Mesenchymal stem cell (in vitro differentiated cells and primary cell): ENCODE results near the gene ANXA1.

Source experiments
- DNase-seq: peaks from one replicate; pipeline ENCODE4 v3.0.0-alpha.2; 2013
- H2AFZ ChIP-seq: one replicate; pipeline ENCODE4 v1.6.1; 2013; ENCODE audit warnings: low read depth, mild to moderate bottlenecking, control low read depth, inconsistent platforms, low read length, moderate library complexity
- H2AK5ac ChIP-seq: 2 replicates; pipeline ENCODE4 v1.6.1; 2013; ENCODE audit warnings: low read length, moderate library complexity, mild to moderate bottlenecking, inconsistent platforms; ENCODE audit not compliant: severe bottlenecking
- H2BK120ac ChIP-seq: one replicate; pipeline ENCODE4 v1.6.1; 2013; ENCODE audit warnings: low read depth, mild to moderate bottlenecking, inconsistent platforms, low read length, moderate library complexity
- H2BK12ac ChIP-seq, 2 experiments: one replicate each; pipeline ENCODE4 v1.6.1; 2013; ENCODE audit warnings: inconsistent platforms in 2 of 2, low read length in 2 of 2, mild to moderate bottlenecking in 2 of 2, moderate library complexity in 2 of 2, control low read depth in 1 of 2
- H2BK15ac ChIP-seq: one replicate; pipeline ENCODE4 v1.6.1; 2013; ENCODE audit warnings: mild to moderate bottlenecking, low read depth, inconsistent platforms; ENCODE audit not compliant: poor library complexity, severe bottlenecking
- H2BK5ac ChIP-seq: 2 replicates; pipeline ENCODE4 v1.6.1; 2013; ENCODE audit warnings: low read depth, mild to moderate bottlenecking, low read length, control low read depth, inconsistent platforms; ENCODE audit not compliant: poor library complexity, severe bottlenecking
- H3K14ac ChIP-seq, 2 experiments: one replicate each; pipeline ENCODE4 v1.6.1; 2013; ENCODE audit warnings: inconsistent platforms in 2 of 2, low read length in 2 of 2, control low read depth in 1 of 2, mild to moderate bottlenecking in 1 of 2, moderate library complexity in 1 of 2
- H3K18ac ChIP-seq, 2 experiments: one replicate each; pipeline ENCODE4 v1.6.1; 2013; ENCODE audit warnings: inconsistent platforms in 2 of 2, low read length in 2 of 2, control low read depth in 1 of 2, low read depth in 1 of 2, mild to moderate bottlenecking in 1 of 2
- H3K23ac ChIP-seq, 2 experiments: one replicate each; pipeline ENCODE4 v1.6.1; 2013; ENCODE audit warnings: inconsistent platforms in 2 of 2, low read length in 2 of 2, mild to moderate bottlenecking in 2 of 2, moderate library complexity in 2 of 2, control low read depth in 1 of 2
- H3K27ac ChIP-seq: 2 replicates; pipeline ENCODE4 v1.5.1; 2013; ENCODE audit warnings: mild to moderate bottlenecking, moderate library complexity, low read length, control low read depth, inconsistent platforms; ENCODE audit not compliant: poor library complexity, severe bottlenecking
- H3K27me3 ChIP-seq, 2 experiments: 2 replicates each; pipeline versions ENCODE4 v1.6.1 to v1.7.0; 2013; ENCODE audit warnings: low read length in 2 of 2, mild to moderate bottlenecking in 2 of 2, moderate library complexity in 2 of 2, control low read depth in 1 of 2, inconsistent platforms in 1 of 2; ENCODE audit not compliant: control insufficient read depth in 1 of 2, insufficient read depth in 1 of 2
- H3K36me3 ChIP-seq, 2 experiments: 2 replicates each; pipeline versions ENCODE4 v1.6.1 to v1.7.0; 2013; ENCODE audit warnings: low read length in 2 of 2, control low read depth in 1 of 2, inconsistent platforms in 1 of 2, low read depth in 1 of 2, mild to moderate bottlenecking in 1 of 2; ENCODE audit not compliant: insufficient read depth in 2 of 2, control insufficient read depth in 1 of 2
- H3K4ac ChIP-seq, 2 experiments: one replicate each; pipeline ENCODE4 v1.6.1; 2013; ENCODE audit warnings: inconsistent platforms in 2 of 2, low read length in 2 of 2, mild to moderate bottlenecking in 2 of 2, moderate library complexity in 2 of 2, control low read depth in 1 of 2, low read depth in 1 of 2
- H3K4me1 ChIP-seq: 2 replicates; pipeline ENCODE4 v1.6.1; 2013; ENCODE audit warnings: low read depth, low read length, control low read depth; ENCODE audit not compliant: control insufficient read depth, insufficient read depth
- H3K4me2 ChIP-seq: 2 replicates; pipeline ENCODE4 v1.6.1; 2013; ENCODE audit warnings: low read length, mild to moderate bottlenecking, inconsistent platforms; ENCODE audit not compliant: poor library complexity, severe bottlenecking
- H3K4me3 ChIP-seq, 2 experiments: 2 replicates each; pipeline versions ENCODE4 v1.5.1 to v1.7.0; 2013; ENCODE audit warnings: low read length in 2 of 2, mild to moderate bottlenecking in 2 of 2, control low read depth in 1 of 2, low read depth in 1 of 2; ENCODE audit not compliant: insufficient read depth in 1 of 2
- H3K79me1 ChIP-seq: replicated peaks from 2 replicates; pipeline ENCODE4 v1.6.1; 2013; ENCODE audit warnings: mild to moderate bottlenecking, control low read depth, low read length, inconsistent platforms; ENCODE audit not compliant: poor library complexity, severe bottlenecking
- H3K9ac ChIP-seq: 2 replicates; pipeline ENCODE4 v1.7.0; 2013; ENCODE audit warnings: mild to moderate bottlenecking, low read length, moderate library complexity
- H3K9me3 ChIP-seq: 2 replicates; pipeline ENCODE4 v1.7.0; 2013; ENCODE audit warnings: mild to moderate bottlenecking, low read length; ENCODE audit not compliant: control insufficient read depth
- H4K8ac ChIP-seq: one replicate; pipeline ENCODE4 v1.6.1; 2013; ENCODE audit warnings: inconsistent platforms, mild to moderate bottlenecking, low read length, moderate library complexity
- H4K91ac ChIP-seq: one replicate; pipeline ENCODE4 v1.6.1; 2013; ENCODE audit warnings: mild to moderate bottlenecking, low read length, inconsistent platforms
- WGBS: methylation state at CpG from one replicate; pipeline ENCODE4 v1.1.7; 2013; ENCODE audit warnings: mixed read lengths; 5-methylcytosine and 5-hydroxymethylcytosine counted together

ANXA1 gene

DNA sequence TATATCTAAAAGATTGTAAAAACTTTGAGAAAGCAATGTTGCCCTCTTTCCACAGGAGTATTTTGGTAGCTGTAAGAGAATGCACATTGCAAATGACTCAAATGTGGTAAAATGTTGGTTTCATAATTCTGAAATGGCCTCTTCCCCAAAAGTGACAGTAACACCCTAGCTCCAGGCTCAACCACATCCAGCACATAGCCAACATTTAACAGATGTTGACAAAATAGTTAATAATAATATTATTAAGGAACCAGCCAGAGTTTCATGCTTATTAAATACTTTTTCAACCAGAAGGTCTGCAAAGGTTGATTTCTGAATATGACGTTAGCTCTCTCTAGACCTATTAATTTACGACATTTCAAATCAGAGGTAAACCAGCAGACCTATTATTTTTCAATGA lies 1.3 kb downstream of the ANXA1 start:
- Histone ChIP-seq H3K27me3 (no peaks in the 10 kb centered on the region), H2AK5ac (no peak overlapping the region), H3K79me1 (peaks cover 1% of the 10 kb centered on the region), H2BK12ac (no peak overlapping the region), H4K91ac (no peak overlapping the region), H3K4me2 (peak overlapping the region; percentile 70), H3K4me3 (peak overlapping the region in 1 of 2 experiments; percentile 88), H2BK5ac (no peak overlapping the region), H3K4me1 (peaks cover 5% of the 10 kb centered on the region), H3K36me3 (peaks cover 3 to 44% of the 10 kb centered on the region in 2 experiments), H3K4ac (no peak overlapping the region), H3K14ac (no peak overlapping the region), H2BK15ac (no peak overlapping the region), H3K18ac (no peak overlapping the region), H3K9me3 (no peaks in the 10 kb centered on the region), H2BK120ac (no peak overlapping the region), H3K23ac (no peak overlapping the region), H2AFZ (no peak overlapping the region), H3K27ac (peak overlapping the region; percentile 70), H4K8ac (no peak overlapping the region), H3K9ac (peak overlapping the region; percentile 97)
- DNase-seq, result peak; percentile 43
- 67% methylated on average over 1 of the region's 2 CpGs for WGBS

DNA sequence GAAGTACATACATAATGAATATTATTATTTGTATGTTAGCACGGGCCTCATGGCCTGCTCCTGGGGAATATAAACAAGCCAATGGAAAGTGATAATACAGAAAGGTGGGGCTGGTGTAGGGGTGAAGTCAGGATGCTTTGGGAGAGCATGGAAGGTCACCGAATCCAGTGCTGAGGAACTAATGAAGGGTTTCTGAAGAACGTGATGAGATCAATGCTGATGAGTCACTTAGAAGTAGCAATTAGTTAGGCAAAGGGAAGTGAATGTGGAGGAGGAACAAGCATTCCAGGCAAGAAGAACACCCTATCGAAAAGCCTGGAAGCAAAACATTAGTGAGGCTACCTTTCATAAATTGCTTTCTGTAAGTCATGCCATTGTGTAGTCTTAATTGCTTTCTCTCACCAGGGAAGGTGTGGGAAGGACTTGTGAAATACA lies 2.1 kb downstream of the ANXA1 start:
- H2BK5ac ChIP-seq, result no peak overlapping the region
- peaks cover 5% of the 10 kb centered on the region for H3K4me1 ChIP-seq
- peak overlapping the region in 1 of 2 experiments; percentile 41 for H3K4ac ChIP-seq
- peak overlapping the region in 1 of 2 experiments; percentile 88 for H3K4me3 ChIP-seq
- H3K9me3 ChIP-seq, result no peaks in the 10 kb centered on the region
- H4K8ac ChIP-seq, result no peak overlapping the region
- peak; percentile 68 for DNase-seq
- peak overlapping the region; percentile 53 for H3K27ac ChIP-seq
- H3K36me3 ChIP-seq, result peaks cover 5 to 53% of the 10 kb centered on the region in 2 experiments
- no peak overlapping the region for H2BK120ac ChIP-seq
- 4% methylated on average over 3 of the region's 4 CpGs for WGBS
- peak overlapping the region; percentile 27 for H2AFZ ChIP-seq
- peaks cover 3% of the 10 kb centered on the region for H3K79me1 ChIP-seq
- peak overlapping the region in 1 of 2 experiments; percentile 52 for H3K18ac ChIP-seq
- H3K14ac ChIP-seq, result no peak overlapping the region
- H3K4me2 ChIP-seq, result peak overlapping the region; percentile 53
- H2AK5ac ChIP-seq, result no peak overlapping the region
- H3K9ac ChIP-seq, result peak overlapping the region; percentile 97
- H4K91ac ChIP-seq, result no peak overlapping the region
- no peaks in the 10 kb centered on the region for H3K27me3 ChIP-seq
- peak overlapping the region in 1 of 2 experiments; percentile 42 for H2BK12ac ChIP-seq
- H3K23ac ChIP-seq, result peak overlapping the region in 1 of 2 experiments; percentile 52
- no peak overlapping the region for H2BK15ac ChIP-seq

DNA sequence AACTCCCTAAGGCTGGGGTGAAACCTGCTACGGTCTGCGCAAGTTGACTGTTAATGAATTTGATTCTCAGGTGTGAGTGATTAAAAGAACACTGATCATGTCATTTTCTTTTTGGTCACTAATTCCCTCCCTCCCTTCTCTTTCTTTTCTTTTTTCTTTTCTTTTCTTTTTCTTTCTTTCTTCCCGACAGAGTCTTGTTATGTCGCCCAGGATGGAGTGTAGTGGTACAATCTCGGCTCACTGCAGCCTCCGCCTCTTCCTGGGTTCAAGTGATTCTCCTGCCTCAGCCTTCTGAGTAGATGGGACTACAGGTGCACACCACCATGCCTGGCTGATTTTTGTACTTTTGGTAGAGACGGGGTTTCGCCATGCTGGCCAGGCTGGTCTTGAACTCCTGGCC lies 2.6 kb downstream of the ANXA1 start:
- Histone ChIP-seq H3K9me3 (no peaks in the 10 kb centered on the region), H3K27me3 (no peaks in the 10 kb centered on the region), H4K8ac (no peak overlapping the region), H2AK5ac (no peak overlapping the region), H3K4me2 (peak overlapping the region; percentile 53), H2BK5ac (no peak overlapping the region), H3K4ac (no peak overlapping the region), H2AFZ (no peak overlapping the region), H2BK120ac (no peak overlapping the region), H3K4me3 (peak overlapping the region in 1 of 2 experiments; percentile 88), H3K4me1 (peaks cover 5% of the 10 kb centered on the region), H3K9ac (peak overlapping the region; percentile 97), H2BK15ac (no peak overlapping the region), H3K23ac (peak overlapping the region in 1 of 2 experiments; percentile 52), H4K91ac (no peak overlapping the region), H3K18ac (peak overlapping the region in 1 of 2 experiments; percentile 52), H3K79me1 (peaks cover 3% of the 10 kb centered on the region), H3K36me3 (peaks cover 5 to 58% of the 10 kb centered on the region in 2 experiments), H2BK12ac (peak overlapping the region in 1 of 2 experiments; percentile 42), H3K14ac (no peak overlapping the region), H3K27ac (peak overlapping the region; percentile 53)
- WGBS, result 100% methylated on average over 6 of the region's 8 CpGs
- DNase-seq, result no peak

DNA sequence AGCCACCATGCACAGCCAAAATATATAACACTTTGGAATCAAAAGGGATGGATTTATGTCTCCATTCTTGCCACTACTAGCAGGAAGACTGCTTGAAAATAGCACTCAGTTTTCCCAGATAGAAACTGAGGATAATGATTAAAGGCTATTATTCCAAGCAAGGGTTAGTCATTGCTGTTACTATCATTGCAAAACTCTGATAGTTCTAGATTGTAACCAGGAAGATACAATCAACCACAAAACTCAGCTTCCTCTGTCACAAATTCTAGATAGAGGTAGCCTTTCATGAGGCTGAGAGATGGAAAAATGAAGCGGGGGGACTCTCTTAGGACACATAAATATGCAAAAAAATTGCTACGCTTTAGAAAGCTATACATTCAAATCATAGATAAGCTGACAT lies 3.1 kb downstream of the ANXA1 start:
- H2BK15ac ChIP-seq, result no peak overlapping the region
- no peak overlapping the region for H3K4ac ChIP-seq
- no peak overlapping the region for H3K27ac ChIP-seq
- DNase-seq, result no peak
- H3K36me3 ChIP-seq, result peaks cover 5 to 62% of the 10 kb centered on the region in 2 experiments
- H3K4me3 ChIP-seq, result peak overlapping the region in 1 of 2 experiments; percentile 88
- no peaks in the 10 kb centered on the region for H3K9me3 ChIP-seq
- no peak overlapping the region for H3K18ac ChIP-seq
- no peak overlapping the region for H3K23ac ChIP-seq
- no peak overlapping the region for H3K14ac ChIP-seq
- H3K4me1 ChIP-seq, result peaks cover 5% of the 10 kb centered on the region
- peaks cover 3% of the 10 kb centered on the region for H3K79me1 ChIP-seq
- H2BK120ac ChIP-seq, result no peak overlapping the region
- H4K91ac ChIP-seq, result no peak overlapping the region
- H2AFZ ChIP-seq, result no peak overlapping the region
- H3K4me2 ChIP-seq, result peak overlapping the region; percentile 31
- H3K9ac ChIP-seq, result peak overlapping the region; percentile 97
- WGBS, result no CpG with 5 or more reads among the region's 2 CpGs
- H2AK5ac ChIP-seq, result no peak overlapping the region
- H2BK12ac ChIP-seq, result no peak overlapping the region
- no peaks in the 10 kb centered on the region for H3K27me3 ChIP-seq
- H2BK5ac ChIP-seq, result no peak overlapping the region
- no peak overlapping the region for H4K8ac ChIP-seq
